Measurements from ENCODE around the gene DARS1.

- TF ChIP-seq CTCF (CRISPR knock-in tag; IDR thresholded peaks at IDR 0.05) (no peak), SIX1 (CRISPR knock-in tag; IDR thresholded peaks at IDR 0.05; ENCODE audit: borderline replicate concordance) (no peak), EED (CRISPR knock-in tag; IDR thresholded peaks at IDR 0.05) (no peak), NFKB2 (CRISPR knock-in tag; IDR thresholded peaks at IDR 0.05; ENCODE audit: borderline replicate concordance) (no peak), ZNF510 (CRISPR knock-in tag; IDR thresholded peaks at IDR 0.05; ENCODE audit: low read depth) (no peak), SMC3 (IDR thresholded peaks at IDR 0.05; ENCODE audit: low read length) (no peak), POLR2AphosphoS5 (IDR thresholded peaks at IDR 0.05; ENCODE audit: low read depth, low read length) (no peak), ELF1 (CRISPR knock-in tag; IDR thresholded peaks at IDR 0.05) (no peak), NFE2L2 (IDR thresholded peaks at IDR 0.05; ENCODE audit: low read length) (no peak), GMEB1 (CRISPR knock-in tag; IDR thresholded peaks at IDR 0.05; ENCODE audit: borderline replicate concordance) (no peak), CHD2 (IDR thresholded peaks at IDR 0.05; ENCODE audit: low read depth, low read length) (no peak), ZNF430 (CRISPR knock-in tag; IDR thresholded peaks at IDR 0.05) (no peak), ZKSCAN5 (CRISPR knock-in tag; IDR thresholded peaks at IDR 0.05) (no peak), ESRRA (CRISPR knock-in tag; IDR thresholded peaks at IDR 0.05; ENCODE audit: low read depth) (no peak)
These were observed 15.6 kb downstream of the DARS1 start for GRCh38 chr2:135969655-135970387.
